K562 (cell line): Measurements from ENCODE around the gene TMEM108.

Source experiments
- CBX8 ChIP-seq: fragments of 200-600 bp; sonication (generic); IDR thresholded peaks from 2 replicates; pipeline ENCODE4 v1.6.1; 2012; ENCODE audit warnings: borderline replicate concordance, mixed run types, low read depth, mild to moderate bottlenecking, moderate library complexity, mixed read lengths, low read length, control low read depth, inconsistent platforms; ENCODE audit not compliant: poor library complexity, severe bottlenecking; ENCODE audit errors: extremely low read depth
- GABPB1 ChIP-seq: sonication (generic); formaldehyde crosslinking; IDR thresholded peaks from 2 replicates; pipeline ENCODE4 v1.8.0; 2022; ENCODE audit warnings: mild to moderate bottlenecking, missing genetic modification reagents
- KDM1A ChIP-seq, 2 experiments: fragments of 450-650 bp; IDR thresholded peaks; 2 replicates each; pipeline ENCODE4 v1.6.1; 2016; ENCODE audit warnings: mild to moderate bottlenecking in 2 of 2
- MED1 ChIP-seq: sonication (generic); formaldehyde crosslinking; IDR thresholded peaks from 2 replicates; pipeline ENCODE4 v1.8.1; 2023; ENCODE audit warnings: missing genetic modification reagents, borderline replicate concordance
- NFRKB ChIP-seq: fragments of 450-650 bp; IDR thresholded peaks from 2 replicates; pipeline ENCODE4 v1.6.1; 2016; ENCODE audit warnings: low read depth
- NR2C2 ChIP-seq, 2 experiments: fragments of 200-800 bp in 1 of 2; sonication (Bioruptor generic) in 1 of 2; sonication (generic) in 1 of 2; formaldehyde crosslinking in 1 of 2; IDR thresholded peaks; 2 replicates each; pipeline versions ENCODE4 v1.6.1 to v1.8.0; 2016 to 2022; ENCODE audit warnings: mild to moderate bottlenecking in 1 of 2, missing compliant biosample characterization in 1 of 2, missing genetic modification characterization in 1 of 2, missing genetic modification reagents in 1 of 2
- NRF1 ChIP-seq, 2 experiments: fragments of 450-650 bp; IDR thresholded peaks in 1 of 2; conservative IDR thresholded peaks in 1 of 2; 2 replicates each; pipeline ENCODE4 v1.6.1; 2014; ENCODE audit warnings: mild to moderate bottlenecking in 2 of 2
- PRPF4 ChIP-seq: fragments of 200-400 bp; formaldehyde crosslinking; IDR thresholded peaks from one replicate; pipeline ENCODE4 v1.6.1; 2017; ENCODE audit warnings: low read length, low read depth, mild to moderate bottlenecking; ENCODE audit not compliant: insufficient read depth, poor library complexity, severe bottlenecking
- REST ChIP-seq, 2 experiments: fragments of 450-650 bp; formaldehyde crosslinking in 1 of 2; IDR thresholded peaks; 2 replicates each; pipeline versions ENCODE4 v1.4.0 to v1.6.1; 2014 to 2020; ENCODE audit warnings: mild to moderate bottlenecking in 2 of 2, borderline replicate concordance in 1 of 2, low read depth in 1 of 2
- TEAD4 ChIP-seq, 2 experiments: sonication (generic) in 1 of 2; formaldehyde crosslinking in 1 of 2; IDR thresholded peaks; 2 replicates each; pipeline versions ENCODE4 v1.6.1 to v1.8.0; 2012 to 2022; ENCODE audit warnings: borderline replicate concordance in 1 of 2, inconsistent platforms in 1 of 2, low read length in 1 of 2, mild to moderate bottlenecking in 1 of 2, missing genetic modification reagents in 1 of 2
- ZBTB5 ChIP-seq: fragments of 450-650 bp; IDR thresholded peaks from 2 replicates; pipeline ENCODE4 v1.6.1; 2017; ENCODE audit warnings: antibody characterized with exemption
- TF ChIP-seq, protein P1 (sequence below), 3 experiments: IDR thresholded peaks in 2 of 3; conservative IDR thresholded peaks in 1 of 3; 2 replicates each; pipeline ENCODE4 v1.5.1; 2011 to 2012; ENCODE audit warnings: low read length in 3 of 3, mild to moderate bottlenecking in 3 of 3, control low read depth in 2 of 3, improper control_type of control experiment in 1 of 3, inconsistent platforms in 1 of 3, low read depth in 1 of 3, mixed read lengths in 1 of 3, moderate library complexity in 1 of 3; ENCODE audit not compliant: insufficient read depth in 2 of 3
- TF ChIP-seq, protein P2 (sequence below): fragments of 450-650 bp; IDR thresholded peaks from 2 replicates; pipeline ENCODE4 v1.6.1; 2016

DNA sequence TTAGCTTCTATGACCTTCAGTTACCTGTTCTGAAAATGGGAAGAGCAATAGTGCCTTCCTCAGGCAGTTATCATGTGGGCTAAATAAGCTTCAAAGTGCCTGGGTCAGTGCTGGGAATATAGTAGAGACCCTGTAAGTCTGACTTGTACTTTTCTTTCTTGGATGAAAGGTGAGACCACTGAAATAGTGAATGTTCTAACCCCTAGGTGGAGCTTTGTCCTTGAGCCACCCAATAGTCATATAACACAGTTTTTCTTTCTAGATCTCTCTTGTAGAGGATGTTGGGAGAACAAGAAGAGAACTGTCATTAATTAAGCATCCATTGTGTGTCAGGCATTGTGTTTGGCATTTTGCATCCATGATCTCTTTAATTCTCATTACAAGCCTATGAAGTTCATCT lies 348.7 kb downstream of the TMEM108 start:
- TF ChIP-seq CBX8 (no peak), MED1 (no peak), KDM1A (IDR thresholded peaks at IDR 0.05) (no peak), GABPB1 (CRISPR knock-in tag) (no peak), NFRKB (no peak), TEAD4 (IDR thresholded peaks at IDR 0.05; ENCODE audit: low read length) (no peak), TEAD4 (CRISPR knock-in tag; IDR thresholded peaks at IDR 0.05; ENCODE audit: borderline replicate concordance) (no peak), REST (IDR thresholded peaks at IDR 0.05; ENCODE audit: borderline replicate concordance) (no peak), REST (CRISPR knock-in tag; IDR thresholded peaks at IDR 0.05; ENCODE audit: low read depth) (no peak), PRPF4 (no peak), NRF1 (conservative IDR thresholded peaks at IDR 0.05 in 1 of 2, IDR thresholded peaks at IDR 0.05 in 1 of 2) (no peak), ZBTB5 (no peak), NR2C2 (CRISPR knock-in tag; IDR thresholded peaks at IDR 0.05) (no peak), NR2C2 (tag; IDR thresholded peaks at IDR 0.05) (no peak)
- TF ChIP-seq, protein P1, sequence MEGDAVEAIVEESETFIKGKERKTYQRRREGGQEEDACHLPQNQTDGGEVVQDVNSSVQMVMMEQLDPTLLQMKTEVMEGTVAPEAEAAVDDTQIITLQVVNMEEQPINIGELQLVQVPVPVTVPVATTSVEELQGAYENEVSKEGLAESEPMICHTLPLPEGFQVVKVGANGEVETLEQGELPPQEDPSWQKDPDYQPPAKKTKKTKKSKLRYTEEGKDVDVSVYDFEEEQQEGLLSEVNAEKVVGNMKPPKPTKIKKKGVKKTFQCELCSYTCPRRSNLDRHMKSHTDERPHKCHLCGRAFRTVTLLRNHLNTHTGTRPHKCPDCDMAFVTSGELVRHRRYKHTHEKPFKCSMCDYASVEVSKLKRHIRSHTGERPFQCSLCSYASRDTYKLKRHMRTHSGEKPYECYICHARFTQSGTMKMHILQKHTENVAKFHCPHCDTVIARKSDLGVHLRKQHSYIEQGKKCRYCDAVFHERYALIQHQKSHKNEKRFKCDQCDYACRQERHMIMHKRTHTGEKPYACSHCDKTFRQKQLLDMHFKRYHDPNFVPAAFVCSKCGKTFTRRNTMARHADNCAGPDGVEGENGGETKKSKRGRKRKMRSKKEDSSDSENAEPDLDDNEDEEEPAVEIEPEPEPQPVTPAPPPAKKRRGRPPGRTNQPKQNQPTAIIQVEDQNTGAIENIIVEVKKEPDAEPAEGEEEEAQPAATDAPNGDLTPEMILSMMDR (IDR thresholded peaks at IDR 0.05 in 2 of 3, conservative IDR thresholded peaks at IDR 0.05 in 1 of 3; ENCODE audit: insufficient read depth in 2 of 3, low read depth in 1 of 3, low read length in 3 of 3) = no peak
- TF ChIP-seq, protein P2, sequence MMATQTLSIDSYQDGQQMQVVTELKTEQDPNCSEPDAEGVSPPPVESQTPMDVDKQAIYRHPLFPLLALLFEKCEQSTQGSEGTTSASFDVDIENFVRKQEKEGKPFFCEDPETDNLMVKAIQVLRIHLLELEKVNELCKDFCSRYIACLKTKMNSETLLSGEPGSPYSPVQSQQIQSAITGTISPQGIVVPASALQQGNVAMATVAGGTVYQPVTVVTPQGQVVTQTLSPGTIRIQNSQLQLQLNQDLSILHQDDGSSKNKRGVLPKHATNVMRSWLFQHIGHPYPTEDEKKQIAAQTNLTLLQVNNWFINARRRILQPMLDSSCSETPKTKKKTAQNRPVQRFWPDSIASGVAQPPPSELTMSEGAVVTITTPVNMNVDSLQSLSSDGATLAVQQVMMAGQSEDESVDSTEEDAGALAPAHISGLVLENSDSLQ = no peak
